Epidermal melanocyte (primary cell): Measurements from ENCODE around the gene NBDY.
"Not testable (repeated sequence)": the region's sequence is repeated elsewhere in the genome, so short reads cannot be mapped to it uniquely, and the experiment has no call there.

Experiments
- DNase-seq: peaks from one replicate; pipeline ENCODE4 v3.0.0; 2011; ENCODE audit warnings: low spot score; ENCODE audit not compliant: insufficient read length

The NBDY gene

DNA sequence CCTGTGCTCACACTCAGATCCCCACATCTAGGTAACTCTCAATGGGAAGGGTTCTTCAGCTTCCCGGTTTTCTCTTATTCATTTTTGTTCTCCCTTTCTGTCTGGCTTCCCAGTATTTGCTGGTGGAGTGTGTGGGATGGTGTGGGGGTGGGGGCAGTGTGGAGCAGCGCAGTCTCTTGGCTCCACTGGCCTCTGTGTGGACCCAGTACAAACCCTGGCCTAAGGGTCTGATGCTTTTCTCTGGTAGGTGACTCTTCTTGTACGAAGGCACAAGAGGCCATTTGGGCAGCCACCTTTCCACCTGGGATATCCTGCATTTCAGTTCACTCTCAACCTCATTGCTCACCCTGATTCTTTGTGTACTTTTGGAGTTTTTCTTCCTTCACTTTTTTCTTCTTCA, 71.3 kb downstream of the NBDY start:
- DNase-seq = no peak

DNA sequence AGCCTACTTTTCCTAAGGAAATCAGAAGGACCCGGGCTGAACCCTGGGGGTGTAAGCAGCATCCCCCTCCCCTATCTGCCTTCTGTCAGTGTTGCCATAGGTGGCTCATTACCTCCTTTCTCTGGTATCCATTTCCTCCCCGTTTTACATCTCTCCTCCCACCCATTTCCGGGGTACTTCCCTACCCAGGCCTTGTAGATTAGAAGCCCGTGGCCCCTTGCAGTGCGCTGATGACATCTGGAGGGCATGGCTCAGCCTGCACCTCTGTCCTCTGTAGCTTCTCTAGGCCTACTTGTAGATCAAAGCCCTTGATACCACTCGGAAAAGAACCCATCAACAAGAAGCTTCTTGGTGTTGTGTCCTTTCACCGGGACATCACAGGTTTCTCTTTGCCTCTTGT, 71.8 kb downstream of the NBDY start:
- DNase-seq = no peak

DNA sequence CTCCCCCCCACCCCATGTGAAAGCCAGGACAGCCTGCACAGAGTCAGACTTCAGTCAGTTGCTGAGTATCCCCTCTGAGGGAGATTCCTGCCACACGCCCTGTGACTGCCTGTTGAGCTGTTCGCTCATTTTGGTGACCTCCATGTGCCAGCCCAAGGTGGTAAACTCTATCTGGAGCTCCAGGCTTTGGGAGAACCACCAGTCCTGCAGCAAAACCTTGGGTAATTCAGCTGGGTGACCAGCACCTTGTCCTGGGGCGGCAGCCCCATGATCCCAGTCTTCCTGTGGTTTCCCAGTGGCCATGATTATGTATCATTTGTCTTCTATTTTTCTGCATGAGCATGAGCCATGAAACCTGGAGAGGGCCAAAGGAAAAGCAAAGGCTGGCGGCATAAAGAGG, 73.4 kb downstream of the NBDY start:
- no peak for DNase-seq

DNA sequence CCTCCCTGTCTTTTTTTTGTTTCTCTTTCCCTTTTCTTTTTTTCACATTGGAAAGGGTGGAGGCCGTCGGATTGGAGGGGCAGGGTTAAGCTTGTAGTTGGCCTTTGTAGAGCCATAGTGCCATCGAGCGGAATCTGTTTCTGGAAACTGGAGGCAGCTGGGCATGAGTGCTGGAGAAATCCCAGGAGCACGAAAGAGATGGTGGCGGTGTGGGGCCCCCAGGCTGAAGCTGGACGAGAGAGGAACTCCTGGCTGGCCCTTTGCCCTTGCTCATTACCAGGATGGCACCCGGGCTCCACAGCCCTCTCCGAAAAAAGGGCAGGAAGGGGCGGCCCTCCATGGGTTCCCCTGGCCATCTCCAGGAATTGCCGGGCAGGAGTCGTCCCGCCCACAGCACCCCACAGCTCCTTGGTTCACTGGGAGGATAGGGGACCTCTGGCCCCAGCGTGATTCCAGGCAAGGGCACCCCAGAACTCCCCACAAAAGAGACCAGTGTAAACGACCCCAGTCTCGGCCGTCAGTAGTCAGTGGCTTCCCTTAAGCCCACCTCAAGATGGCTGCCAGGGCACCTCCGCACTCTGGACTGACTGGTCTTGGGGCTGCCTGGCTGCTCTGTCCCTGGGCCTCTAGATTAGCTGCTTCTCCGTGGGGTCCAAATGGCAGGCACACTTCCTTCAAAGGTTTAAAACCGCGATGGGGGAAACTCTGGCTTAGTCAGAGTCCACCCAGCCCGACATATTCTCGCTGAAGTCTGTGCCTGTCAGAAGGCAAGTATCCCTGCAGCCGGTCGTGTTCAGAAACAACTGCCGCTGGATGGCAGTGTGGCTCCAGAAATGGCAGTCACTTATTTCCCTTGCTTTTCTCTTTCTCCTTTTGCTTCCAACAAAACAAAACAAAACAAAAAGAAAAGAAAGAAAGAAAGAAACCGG, 74.1 kb downstream of the NBDY start:
- no peak for DNase-seq

DNA sequence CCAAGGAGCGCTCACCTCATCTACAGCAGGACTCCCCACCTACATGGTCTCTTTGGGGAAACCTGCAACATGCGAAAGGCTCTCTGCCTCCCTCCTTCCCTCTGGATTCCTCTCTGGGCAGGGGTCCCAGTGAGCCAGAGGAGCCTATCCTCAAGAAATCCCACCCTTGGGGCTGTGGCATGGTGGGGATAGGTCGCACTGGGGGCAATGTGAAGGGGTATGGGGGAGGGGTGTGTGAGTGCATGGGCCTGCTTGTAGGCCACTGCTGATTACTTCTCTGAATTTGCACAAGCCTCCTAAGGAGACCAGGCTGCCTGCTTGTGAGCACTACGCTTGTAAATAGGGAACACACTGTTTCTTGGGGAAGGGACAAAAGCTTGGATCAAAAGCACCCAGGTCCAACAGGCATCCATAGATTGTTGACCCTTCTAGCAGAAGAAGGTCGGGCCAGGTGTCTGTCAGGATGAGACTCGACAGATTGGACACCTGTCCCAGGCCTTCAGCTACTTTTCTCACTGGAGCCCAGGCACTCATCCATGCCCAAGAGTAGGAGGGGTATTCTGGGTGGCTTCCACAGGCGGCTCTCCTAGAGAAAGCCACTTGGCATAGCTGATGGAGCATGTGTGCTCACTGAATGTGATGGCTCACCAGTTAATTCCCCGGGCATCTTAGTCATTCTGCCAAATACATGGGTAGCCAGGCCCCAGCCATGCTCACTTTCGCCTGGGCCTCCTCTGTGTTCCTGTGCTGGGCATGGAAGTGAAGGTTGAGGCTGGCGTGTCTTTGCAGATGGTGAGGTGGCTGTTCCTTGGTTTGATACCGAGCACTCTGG, 75.0 kb downstream of the NBDY start:
- DNase-seq = no peak

DNA sequence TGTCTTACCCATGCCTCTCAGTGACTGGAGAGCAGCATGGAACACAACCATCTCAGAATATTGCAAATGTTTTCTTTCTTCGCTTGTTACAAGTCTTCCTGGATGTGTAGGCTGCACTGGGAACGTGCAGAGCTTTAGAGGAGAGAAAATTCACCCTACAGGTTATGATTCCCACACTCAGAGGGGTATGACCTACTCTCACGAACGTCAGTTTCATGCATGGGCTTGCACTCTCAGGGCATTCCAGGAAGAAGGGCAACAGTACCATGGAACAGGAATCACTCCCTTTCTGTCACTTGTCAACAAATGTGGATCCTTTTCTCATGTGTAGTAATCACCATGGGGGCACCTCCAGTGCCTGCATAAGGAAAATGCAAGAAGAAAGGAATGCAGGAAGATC, 75.8 kb downstream of the NBDY start:
- no peak for DNase-seq

DNA sequence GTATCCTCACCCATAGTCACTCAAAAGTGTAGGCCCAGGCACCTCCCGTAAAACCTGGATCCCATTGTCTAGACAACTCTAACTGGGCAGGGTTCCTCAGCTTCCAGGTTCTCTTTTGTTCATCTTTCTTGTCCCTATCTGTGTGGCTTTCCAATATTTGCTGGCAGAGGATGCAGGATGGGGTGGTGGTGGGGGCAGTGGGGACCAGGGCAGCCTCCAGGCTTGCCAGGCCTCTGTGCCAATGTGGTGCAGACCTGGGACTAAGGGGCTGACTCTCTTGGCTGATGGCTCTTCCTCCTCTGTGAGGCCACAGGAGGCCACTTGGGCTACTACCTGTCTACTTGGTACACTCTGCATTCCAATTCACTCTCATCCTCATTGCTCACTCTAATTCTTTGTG, 76.4 kb downstream of the NBDY start:
- DNase-seq = no peak

DNA sequence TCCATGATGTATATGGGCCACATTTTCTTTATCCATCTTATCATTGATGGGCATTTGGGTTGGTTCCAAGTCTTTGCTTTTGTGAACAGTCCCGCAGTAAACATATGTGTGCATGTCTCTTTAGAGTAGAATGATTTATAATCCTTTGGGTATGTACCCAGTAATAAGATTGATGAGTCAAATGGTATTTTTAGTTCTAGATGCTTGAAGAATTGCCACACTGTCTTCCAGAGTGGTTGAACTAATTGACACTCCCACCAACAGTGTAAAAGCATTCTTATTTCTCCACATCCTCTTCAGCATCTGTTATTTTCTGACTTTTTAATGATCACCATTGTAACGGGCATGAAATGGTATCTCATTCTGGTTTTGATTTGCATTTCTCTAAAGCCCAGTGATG, 77.1 kb downstream of the NBDY start:
- not testable (repeated sequence) for DNase-seq

DNA sequence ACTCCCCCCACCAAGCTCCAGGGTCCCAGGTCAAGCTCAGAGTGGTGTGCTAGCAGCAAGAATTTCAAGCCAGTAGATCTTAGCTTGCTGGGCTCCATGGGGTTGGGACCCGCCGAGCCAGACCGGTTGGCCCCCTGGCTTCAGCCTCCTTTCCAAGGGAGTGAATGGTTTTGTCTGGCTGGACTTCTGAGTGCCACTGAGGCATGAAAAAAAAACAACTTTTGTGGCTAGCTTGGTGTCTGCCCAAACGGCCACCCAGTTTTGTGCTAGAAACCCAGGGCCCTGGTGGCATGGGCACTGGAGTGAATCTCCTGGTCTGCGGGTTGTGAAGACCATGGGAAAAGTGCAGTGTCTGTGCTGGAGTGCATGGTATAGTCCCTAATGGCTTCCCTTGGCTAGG, 82.6 kb downstream of the NBDY start:
- DNase-seq = no peak

DNA sequence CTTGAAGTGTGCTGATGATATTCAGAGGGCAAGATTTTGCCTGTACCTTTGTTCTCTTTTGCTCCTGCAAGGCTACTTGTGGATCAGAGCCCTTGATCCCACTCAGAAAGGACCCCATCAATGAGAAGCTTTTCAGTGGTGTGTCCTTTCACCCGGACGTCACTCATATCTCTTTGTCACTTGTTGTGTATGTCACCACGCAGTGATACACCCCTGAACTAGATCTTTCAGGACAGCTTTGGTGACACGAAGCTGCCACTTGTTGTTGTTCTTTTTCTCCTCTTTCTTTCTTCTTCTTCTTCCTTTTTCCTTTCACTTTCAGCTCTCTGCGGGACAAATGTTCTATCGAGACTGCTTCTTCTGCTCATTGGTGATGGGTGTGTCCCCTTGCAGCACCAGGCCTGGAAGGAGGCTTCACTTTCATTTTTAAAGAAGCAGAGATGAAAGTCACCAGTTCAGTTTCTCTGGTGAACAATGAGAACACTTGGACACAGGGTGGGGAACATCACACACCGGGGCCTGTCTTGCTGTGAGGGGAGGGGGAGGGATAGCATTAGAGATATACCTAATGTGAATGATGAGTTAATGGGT, 83.6 kb downstream of the NBDY start:
- DNase-seq = no peak

DNA sequence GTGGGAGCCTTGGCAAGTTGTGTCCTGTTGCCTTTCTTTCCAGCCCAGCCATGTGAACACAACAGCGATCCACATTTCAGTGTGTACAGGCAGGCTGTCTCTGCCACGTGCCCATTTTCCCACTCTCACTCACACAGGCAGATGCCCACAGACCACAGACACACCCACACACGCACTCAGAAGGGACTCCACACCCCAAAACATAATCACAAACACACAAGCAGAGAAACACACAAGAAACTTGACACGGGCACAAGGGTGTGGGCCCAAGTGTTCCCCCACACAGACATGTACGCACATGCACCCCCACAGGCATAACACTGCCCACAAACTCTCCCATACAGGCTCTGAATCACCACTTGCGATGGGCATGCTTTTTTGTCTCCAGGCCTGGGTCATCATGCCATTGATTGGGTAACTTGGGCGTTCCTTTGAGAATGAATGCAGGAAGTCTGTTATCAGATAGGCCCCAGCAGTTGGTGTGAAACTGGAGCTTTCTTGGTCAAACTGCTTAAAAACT, 84.3 kb downstream of the NBDY start:
- no peak for DNase-seq

DNA sequence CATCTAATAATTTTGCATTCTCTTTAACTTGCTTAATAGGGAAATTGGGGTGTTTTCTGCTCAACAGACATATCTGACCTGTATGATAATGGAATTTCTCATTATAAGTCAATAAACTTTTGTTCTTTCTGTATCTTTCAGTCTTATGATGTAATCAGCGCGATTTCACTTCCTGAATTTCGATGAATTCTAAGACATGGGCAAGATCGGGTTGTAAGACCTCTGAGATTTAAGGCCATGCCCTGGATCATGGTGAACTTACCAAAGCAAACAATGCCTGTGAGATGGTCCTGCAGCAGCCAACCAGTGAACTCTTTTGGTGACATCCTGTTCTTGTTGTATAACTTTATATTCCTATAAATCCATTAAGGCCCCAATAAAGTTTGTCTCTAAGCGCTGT, 88.1 kb downstream of the NBDY start:
- DNase-seq = no peak

DNA sequence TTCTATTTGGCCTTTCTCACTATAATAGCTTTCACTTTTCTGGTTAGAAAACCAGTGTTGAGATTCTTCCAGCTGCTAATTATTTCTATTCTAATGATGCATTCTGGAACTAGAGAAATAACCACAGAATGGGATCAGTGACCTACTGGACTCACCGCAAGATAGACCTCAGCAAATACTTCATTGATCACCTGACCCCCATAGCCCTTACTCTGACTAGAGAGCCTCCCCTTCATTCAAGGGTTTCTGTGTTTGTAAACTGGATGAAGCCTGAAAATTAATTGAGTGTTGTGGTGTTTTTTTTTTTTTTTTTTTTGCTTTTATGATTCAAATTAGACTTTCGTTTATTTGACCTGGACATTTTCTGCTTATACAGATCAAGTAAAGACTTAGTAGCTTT, 97.0 kb downstream of the NBDY start:
- no peak for DNase-seq

DNA sequence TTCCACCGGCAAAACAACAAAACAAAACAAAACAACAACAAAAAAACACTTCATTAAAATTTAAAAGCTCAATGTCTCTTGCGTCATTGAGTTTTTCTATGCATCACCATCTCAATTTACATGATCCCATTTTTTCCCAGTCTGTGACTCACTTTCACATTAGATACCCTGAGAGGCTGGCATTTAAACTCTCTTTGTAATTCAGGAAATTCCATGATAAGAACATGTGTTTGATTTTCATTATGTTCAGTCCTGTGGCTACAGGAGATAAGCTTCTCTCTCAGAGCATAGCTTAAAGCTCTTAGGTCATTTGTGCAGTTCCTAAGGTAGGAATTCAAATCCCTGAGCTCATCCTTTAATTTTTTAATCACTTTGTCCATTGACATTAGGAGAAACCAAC, 104.6 kb downstream of the NBDY start:
- no peak for DNase-seq

DNA sequence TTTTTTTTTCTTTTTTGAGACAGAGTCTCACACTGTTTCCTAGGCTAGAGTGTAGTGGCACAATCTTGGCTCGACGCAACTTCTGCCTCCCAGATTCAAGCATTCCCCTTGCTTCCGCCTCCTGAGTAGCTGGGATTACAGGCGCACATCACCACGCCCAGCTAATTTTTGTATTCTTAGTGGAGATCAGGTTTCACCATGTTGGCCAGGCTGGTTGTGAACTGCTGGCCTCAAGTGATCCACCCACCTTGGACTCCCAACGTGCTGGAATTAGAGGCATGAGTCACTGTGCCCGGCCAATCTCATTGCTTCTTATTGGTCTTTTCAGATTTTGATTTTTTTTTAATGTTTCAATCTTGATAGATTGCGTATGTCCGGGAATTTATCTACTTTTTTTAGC, 124.4 kb downstream of the NBDY start:
- no peak for DNase-seq

DNA sequence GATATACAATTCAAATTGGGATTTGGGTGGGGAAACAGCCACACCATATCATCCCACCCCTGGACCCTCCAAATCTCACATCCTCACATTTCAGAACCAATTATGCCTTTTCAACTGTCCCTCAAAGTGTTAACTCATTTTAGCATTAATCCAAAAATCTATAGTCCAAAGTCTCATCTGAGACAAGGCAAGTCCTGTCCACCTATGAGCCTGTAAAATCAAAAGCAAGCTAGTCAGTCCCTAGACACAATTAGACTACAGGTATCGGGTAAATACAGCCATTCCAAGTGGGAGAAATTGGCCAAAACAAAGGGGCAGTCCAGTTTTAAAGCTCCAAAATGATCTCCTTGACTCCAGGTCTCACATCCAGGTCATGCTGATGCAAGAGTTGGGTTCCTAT, 128.0 kb downstream of the NBDY start:
- DNase-seq = no peak

DNA sequence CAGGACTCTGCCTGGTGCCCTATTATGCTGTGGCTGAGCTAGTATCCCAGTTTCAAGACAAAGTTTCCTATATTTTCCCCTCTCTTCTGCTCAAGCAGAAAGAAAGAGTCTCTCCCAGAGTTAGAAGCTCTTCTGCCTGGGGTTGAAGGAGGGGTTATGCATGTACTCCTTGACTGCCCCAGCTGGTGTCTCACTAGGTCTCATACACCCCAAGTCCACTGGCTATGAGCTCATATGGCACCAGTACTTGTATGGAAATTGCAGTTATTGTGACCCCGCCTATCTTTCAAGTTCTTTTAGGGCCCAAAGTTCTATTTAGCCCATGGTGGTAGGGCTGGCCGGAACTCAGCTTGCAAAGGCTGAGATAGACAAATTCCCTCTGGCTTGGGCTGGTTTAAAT, 131.8 kb downstream of the NBDY start:
- no peak for DNase-seq
